HG02610 (cell line): ENCODE data around the gene DCLK2.
A peak's percentile ranks its signal among the peaks of the same experiment; 100 is the strongest.

Experiments used
- ATAC-seq: cut with Tn5 transposase; IDR thresholded peaks from one replicate; pipeline ENCODE4 v1.9.1; 2021; ENCODE audit warnings: mild to moderate bottlenecking, moderate library complexity; ENCODE audit not compliant: unreplicated experiment

Gene DCLK2

GRCh38 chr4:150078041-150078578 lies at the start of gene DCLK2:
DCLK2 (plus strand) TSS chr4:150078445; CDS start chr4:150079028, 583 bp downstream.
- no peak for ATAC-seq

- no peak for ATAC-seq
These were observed 45.7 kb upstream of the DCLK2 start for GRCh38 chr4:150032541-150032940.

DNA sequence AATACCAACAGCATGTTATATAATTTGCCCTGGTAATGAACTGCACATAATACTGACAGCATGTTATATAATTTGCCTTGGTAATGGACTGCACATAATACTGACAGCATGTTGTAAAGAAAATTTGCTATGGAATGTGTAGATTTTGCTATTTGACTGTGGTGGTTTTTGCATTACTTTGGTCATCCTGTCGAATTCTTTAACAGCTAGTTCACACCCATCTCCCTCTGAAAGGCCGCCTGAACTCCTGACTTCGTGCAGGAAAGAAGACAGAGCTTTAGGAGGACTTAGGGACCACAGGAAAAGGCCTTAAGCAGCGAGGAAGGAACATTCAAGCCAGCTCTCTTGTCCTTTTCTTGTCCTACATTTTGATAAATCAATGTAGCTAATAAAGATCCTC lies 45.2 kb upstream of the DCLK2 start:
- no peak for ATAC-seq

- ATAC-seq = no peak
These were observed 44.3 kb upstream of the DCLK2 start for GRCh38 chr4:150033901-150034300.

- ATAC-seq = no peak
These were observed 40.9 kb upstream of the DCLK2 start for GRCh38 chr4:150037251-150037856.

GRCh38 chr4:150038335-150039076 lies 39.7 kb upstream of the DCLK2 start:
- ATAC-seq = peak; percentile 96

- ATAC-seq = peak; percentile 27
These were observed 38.7 kb upstream of the DCLK2 start for GRCh38 chr4:150039274-150040127.

DNA sequence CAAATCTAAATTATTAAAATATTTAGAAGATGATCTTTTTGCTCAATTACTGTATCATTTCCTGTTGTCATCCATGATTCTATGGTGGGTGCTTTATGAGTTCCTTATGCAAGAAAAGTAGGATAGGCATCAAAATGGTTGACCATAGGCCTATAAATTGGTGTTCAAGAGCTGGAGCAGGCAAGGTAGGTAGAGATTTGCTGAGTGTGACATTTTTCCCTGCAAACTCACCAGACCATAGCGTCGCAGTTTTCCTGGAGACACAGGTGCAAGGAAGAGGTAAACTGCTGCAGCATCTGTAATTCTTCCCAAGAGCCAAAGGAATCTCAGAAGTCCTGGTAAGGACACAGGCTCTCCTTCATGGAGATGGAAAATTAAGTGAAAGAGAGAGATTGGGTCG lies 33.7 kb upstream of the DCLK2 start:
- ATAC-seq = no peak

GRCh38 chr4:150045410-150045809 lies 32.8 kb upstream of the DCLK2 start:
- ATAC-seq = no peak

DNA sequence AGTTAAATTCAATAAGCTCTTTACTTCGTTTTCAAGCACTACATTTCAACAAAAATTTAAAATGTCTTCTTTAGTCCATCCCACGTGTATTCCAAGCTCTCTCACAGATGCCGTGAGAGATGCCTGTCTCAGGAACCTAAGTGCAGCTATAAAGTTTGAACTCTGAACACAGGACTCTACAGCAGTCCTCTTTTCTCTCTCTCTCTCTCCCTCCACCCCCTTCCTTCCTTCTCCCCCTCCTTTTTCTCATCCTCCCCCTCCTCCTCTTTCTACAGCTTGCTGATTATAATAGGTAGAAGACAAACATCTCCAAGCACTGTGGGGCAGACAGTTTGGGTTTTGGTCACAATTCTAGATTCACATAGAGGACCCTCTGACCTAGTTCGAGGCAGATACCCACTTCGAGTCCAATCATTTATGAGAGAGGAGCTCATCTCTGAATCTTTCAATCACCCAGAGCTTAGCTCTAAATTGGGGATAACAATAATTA lies 31.5 kb upstream of the DCLK2 start:
- no peak for ATAC-seq

DNA sequence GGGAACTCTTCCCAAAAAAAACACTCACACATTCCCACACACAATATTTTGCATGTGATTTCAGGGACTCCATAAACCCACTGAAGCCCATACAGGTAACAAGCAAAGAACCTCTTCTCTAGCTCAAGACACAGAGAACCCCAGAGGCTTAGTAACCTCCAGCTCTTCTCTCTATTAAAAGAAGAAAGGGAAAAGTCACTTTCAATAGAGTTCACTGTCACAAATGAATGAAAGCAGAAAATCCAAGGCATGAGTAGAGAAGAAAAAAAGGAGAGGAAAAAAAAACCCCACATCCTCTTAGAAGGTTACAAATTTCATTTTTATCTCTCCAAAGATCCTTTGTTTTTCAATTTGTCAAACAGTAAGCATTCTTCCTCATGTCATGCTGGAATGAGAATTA lies 30.7 kb upstream of the DCLK2 start:
- ATAC-seq = no peak

DNA sequence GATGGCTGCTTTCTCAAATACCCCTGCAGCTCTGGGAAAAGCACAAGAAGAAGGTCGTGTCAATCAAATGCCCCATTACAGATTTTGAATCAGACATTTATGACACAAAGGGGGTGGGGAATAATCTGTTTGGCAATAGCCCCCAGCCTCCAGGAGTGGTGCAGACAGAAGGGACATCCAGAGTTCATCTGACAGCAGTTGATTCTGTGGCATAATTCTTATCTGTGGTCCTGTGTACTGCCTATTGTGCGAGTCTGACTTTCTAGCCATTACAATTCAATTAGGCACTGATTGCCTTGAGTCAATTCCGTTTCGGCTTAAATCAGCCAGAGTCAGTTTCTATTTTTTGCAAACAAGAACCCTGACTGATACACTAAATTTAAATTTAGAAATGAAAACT lies 28.6 kb upstream of the DCLK2 start:
- ATAC-seq = no peak

- ATAC-seq = no peak
These were observed 27.7 kb upstream of the DCLK2 start for GRCh38 chr4:150050566-150050965.

- ATAC-seq = no peak
These were observed 27.1 kb upstream of the DCLK2 start for GRCh38 chr4:150051111-150051510.

GRCh38 chr4:150055467-150055866 lies 22.8 kb upstream of the DCLK2 start:
- ATAC-seq = no peak

GRCh38 chr4:150056569-150056968 lies 21.7 kb upstream of the DCLK2 start:
- no peak for ATAC-seq

- ATAC-seq = no peak
These were observed 17.0 kb upstream of the DCLK2 start for GRCh38 chr4:150061086-150061776.

- ATAC-seq = no peak
These were observed 15.1 kb upstream of the DCLK2 start for GRCh38 chr4:150063128-150063527.

GRCh38 chr4:150065740-150066139 lies 12.5 kb upstream of the DCLK2 start:
- no peak for ATAC-seq

- no peak for ATAC-seq
These were observed 10.4 kb upstream of the DCLK2 start for GRCh38 chr4:150067859-150068258.
